Measurements from ENCODE around the gene ZNF785.

- TF ChIP-seq CTCF (conservative IDR thresholded peaks at IDR 0.05; ENCODE audit: low read length) (no peak), EZH2phosphoT487 (IDR thresholded peaks at IDR 0.05; ENCODE audit: borderline replicate concordance, low read depth, low read length) (no peak)
Observed at GRCh38 chr16:30569746-30570635, 15.5 kb downstream of the ZNF785 start.
